Measurements from ENCODE around the gene TANGO6. TPM values are rescaled to one million over a fixed set of nuclear protein-coding genes. Genes with fewer than 3 reads are reported as not detected.

Gene TANGO6
- total RNA-seq, 1 donor from 2014 or later: 3.7 TPM

DNA sequence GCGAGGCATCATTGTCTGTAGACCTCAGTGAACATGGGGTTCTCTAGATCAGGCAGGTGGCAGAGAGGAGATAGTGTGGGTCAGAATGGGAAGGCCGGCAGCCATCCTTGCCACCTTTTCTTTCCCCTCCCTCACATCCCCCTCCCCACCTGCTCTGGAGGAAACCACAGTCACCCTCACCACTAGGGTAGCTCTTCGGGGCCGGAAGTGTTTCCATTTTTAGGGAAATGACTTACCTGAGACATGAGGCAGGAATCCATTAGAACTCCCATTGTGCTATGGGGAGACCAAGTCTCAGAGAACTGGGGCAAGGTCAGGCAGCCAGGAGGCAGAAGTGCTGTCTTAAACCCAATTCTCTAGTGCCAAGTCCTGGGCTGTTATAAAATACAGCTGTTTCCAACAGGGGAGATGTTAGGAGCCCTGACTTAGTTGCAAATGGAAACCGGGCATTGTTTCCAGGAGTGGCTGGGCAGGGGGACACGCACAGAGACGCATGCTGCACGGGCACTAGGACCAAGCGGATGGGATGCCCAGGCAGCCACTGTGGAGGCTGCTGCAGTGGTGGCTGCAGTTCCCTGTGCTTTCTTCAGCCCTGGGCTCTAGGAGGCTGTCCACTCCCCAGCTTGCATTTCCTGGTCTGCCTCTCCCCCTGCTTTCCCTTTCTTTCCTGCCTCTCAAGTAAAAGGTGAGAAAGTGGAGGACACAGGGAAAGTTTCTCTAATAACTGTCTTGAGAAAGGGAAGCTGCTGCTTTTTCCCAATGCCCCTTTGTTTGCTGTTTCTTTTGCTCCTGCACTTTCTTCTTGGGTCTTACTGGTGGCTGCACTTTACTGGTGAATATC lies 265.0 kb downstream of the TANGO6 start:
- no peaks in the 10 kb centered on the region for H3K27me3 ChIP-seq
- TF ChIP-seq, protein P1, sequence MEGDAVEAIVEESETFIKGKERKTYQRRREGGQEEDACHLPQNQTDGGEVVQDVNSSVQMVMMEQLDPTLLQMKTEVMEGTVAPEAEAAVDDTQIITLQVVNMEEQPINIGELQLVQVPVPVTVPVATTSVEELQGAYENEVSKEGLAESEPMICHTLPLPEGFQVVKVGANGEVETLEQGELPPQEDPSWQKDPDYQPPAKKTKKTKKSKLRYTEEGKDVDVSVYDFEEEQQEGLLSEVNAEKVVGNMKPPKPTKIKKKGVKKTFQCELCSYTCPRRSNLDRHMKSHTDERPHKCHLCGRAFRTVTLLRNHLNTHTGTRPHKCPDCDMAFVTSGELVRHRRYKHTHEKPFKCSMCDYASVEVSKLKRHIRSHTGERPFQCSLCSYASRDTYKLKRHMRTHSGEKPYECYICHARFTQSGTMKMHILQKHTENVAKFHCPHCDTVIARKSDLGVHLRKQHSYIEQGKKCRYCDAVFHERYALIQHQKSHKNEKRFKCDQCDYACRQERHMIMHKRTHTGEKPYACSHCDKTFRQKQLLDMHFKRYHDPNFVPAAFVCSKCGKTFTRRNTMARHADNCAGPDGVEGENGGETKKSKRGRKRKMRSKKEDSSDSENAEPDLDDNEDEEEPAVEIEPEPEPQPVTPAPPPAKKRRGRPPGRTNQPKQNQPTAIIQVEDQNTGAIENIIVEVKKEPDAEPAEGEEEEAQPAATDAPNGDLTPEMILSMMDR (IDR thresholded peaks at IDR 0.05): no peak
- peak overlapping the region in 1 of 2 donors; percentile 76 for H3K4me3 ChIP-seq
- no peak overlapping the region for H3K27ac ChIP-seq
- H3K9me3 ChIP-seq: no peaks in the 10 kb centered on the region
- intact Hi-C loops (cut with DNase I): no loop called here
- H3K4me1 ChIP-seq: peaks cover 16 to 20% of the 10 kb centered on the region in 2 donors
- DNase-seq (ENCODE audit: low spot score in 2 of 2): no peak
- peaks cover 0 to 18% of the 10 kb centered on the region in 2 donors for H3K36me3 ChIP-seq

DNA sequence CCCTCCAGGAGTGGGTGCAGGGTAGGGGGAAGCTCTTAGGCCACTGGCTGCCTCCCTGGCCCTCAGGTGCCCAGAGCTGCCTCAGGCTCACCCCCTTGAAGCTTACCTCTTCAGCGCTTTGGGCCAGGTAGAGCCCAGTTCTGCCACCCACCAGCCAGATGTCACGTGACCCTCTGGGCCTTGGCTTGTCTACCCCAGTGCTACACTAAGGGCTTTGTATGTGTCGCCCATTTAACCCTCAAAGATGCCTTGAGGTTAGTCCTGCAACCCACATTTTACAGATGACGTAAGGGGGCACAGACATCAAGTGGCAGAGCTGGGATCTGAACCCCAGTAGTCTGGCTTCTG lies 265.5 kb downstream of the TANGO6 start:
- intact Hi-C loops (cut with DNase I): no loop called here
- DNase-seq (ENCODE audit: low spot score in 2 of 2): no peak
- Histone ChIP-seq H3K27ac (no peak overlapping the region), H3K9me3 (no peaks in the 10 kb centered on the region), H3K4me3 (no peak overlapping the region), H3K27me3 (no peaks in the 10 kb centered on the region), H3K4me1 (peaks cover 16 to 20% of the 10 kb centered on the region in 2 donors), H3K36me3 (peaks cover 0 to 18% of the 10 kb centered on the region in 2 donors)
- TF ChIP-seq, protein P1 (IDR thresholded peaks at IDR 0.05): no peak

DNA sequence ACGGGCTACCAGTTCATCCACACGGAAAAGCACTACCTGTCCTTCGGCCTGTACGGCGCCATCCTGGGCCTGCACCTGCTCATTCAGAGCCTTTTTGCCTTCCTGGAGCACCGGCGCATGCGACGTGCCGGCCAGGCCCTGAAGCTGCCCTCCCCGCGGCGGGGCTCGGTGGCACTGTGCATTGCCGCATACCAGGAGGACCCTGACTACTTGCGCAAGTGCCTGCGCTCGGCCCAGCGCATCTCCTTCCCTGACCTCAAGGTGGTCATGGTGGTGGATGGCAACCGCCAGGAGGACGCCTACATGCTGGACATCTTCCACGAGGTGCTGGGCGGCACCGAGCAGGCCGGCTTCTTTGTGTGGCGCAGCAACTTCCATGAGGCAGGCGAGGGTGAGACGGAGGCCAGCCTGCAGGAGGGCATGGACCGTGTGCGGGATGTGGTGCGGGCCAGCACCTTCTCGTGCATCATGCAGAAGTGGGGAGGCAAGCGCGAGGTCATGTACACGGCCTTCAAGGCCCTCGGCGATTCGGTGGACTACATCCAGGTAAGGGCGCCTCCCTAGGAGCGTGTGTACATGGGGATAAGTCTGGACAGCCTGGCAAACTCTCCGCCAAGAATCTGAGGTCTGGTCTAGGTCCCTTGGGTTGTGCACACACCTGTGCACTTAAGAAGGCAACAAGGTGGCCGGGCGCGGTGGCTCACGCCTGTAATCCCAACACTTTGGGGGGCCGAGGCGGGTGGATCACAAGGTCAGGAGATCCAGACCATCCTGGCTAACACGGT lies 266.3 kb downstream of the TANGO6 start:
- Histone ChIP-seq H3K36me3 (peaks cover 7 to 25% of the 10 kb centered on the region in 2 donors), H3K4me3 (no peak overlapping the region), H3K27me3 (no peaks in the 10 kb centered on the region), H3K9me3 (no peaks in the 10 kb centered on the region), H3K27ac (no peak overlapping the region), H3K4me1 (peaks cover 16 to 20% of the 10 kb centered on the region in 2 donors)
- intact Hi-C loops (cut with DNase I): no loop called here
- TF ChIP-seq, protein P1 (IDR thresholded peaks at IDR 0.05): no peak
- no peak for DNase-seq (ENCODE audit: low spot score in 2 of 2)

DNA sequence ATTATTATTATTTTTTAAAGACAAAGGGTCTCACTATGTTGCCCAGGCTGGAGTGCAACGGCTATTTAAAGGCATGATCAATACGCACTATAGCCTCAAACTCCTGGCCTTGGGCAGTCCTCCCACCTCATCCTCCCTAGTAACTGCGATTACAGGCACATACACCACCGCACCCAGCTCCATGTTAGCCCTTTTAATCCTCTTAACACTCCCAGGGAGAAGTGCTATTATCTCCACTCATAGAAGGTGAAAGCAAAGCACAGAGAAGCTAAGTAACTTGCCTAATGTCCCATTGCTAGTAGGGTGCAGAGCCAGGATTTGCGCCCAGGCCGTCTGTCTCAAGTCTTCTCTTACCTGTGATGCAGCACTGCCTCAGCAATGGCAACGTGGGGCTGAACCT lies 267.1 kb downstream of the TANGO6 start:
- Histone ChIP-seq H3K4me3 (no peak overlapping the region), H3K27me3 (no peaks in the 10 kb centered on the region), H3K4me1 (peaks cover 16 to 20% of the 10 kb centered on the region in 2 donors), H3K27ac (no peak overlapping the region), H3K36me3 (peaks cover 7 to 32% of the 10 kb centered on the region in 2 donors), H3K9me3 (no peaks in the 10 kb centered on the region)
- DNase-seq (ENCODE audit: low spot score in 2 of 2): no peak
- intact Hi-C loops (cut with DNase I): no loop called here
- TF ChIP-seq, protein P1 (IDR thresholded peaks at IDR 0.05): no peak

DNA sequence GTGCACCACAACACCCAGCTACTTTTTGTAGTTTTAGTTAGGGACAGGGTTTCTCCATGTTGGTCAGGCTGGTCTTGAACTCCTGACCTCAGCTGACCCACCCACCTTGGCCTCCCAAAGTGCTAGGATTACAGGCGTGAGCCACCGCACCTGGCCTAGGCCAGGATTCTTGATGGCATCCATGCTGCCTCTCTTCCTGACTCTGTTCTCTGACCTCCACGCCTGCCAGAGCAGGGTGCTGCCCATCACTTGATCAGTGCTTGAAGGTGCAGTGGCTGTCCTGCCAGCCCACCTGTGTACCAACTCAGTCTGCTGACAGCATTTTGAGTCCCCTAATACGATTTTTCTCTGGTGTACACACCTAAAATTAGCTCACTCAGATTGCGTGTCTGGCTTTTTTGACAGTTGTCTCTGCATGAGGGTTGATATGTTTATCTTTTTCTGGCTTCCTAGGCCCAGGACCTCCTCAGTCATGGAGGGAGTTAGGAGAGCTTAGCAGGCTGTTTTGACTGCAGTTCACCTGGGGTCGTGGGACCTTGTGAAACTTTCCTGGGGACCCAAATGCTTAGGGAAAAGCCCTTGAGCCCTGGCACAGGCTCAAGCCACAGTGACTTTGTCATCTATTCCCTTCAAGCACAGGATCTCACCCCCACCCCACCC lies 268.0 kb downstream of the TANGO6 start:
- Histone ChIP-seq H3K4me3 (no peak overlapping the region), H3K36me3 (peaks cover 7 to 37% of the 10 kb centered on the region in 2 donors), H3K27ac (no peak overlapping the region), H3K4me1 (peaks cover 16 to 19% of the 10 kb centered on the region in 2 donors), H3K27me3 (no peaks in the 10 kb centered on the region), H3K9me3 (no peaks in the 10 kb centered on the region)
- no peak for DNase-seq (ENCODE audit: low spot score in 2 of 2)
- TF ChIP-seq, protein P1 (IDR thresholded peaks at IDR 0.05): no peak
- intact Hi-C loops (cut with DNase I): no loop called here

Data from ascending aorta (tissue), 2 donors.